GM23338 (cell line): ENCODE data around the gene ZNF730. TPM values are rescaled to one million over a fixed set of nuclear protein-coding genes. Genes with fewer than 3 reads are reported as not detected.

ENCODE experiments used
- ATAC-seq: fragments of 200-7000 bp; cut with Tn5 transposase; 3 replicates; pipeline ENCODE4 v1.9.1; 2020
- DNase-seq: peaks from one replicate; pipeline ENCODE4 v3.0.0-alpha.2; 2015; ENCODE audit warnings: low spot score
- H2AFZ ChIP-seq: fragments of 200-600 bp; sonication (generic); 2 replicates; pipeline ENCODE4 v1.8.0; 2016; ENCODE audit warnings: antibody characterized with exemption, mild to moderate bottlenecking, moderate library complexity
- H3F3A ChIP-seq: fragments of 200-600 bp; sonication (generic); replicated peaks from 2 replicates; pipeline ENCODE4 v1.8.0; 2017; ENCODE audit warnings: antibody characterized with exemption, mixed run types, low read depth
- H3K27ac ChIP-seq: fragments of 200-600 bp; sonication (generic); 2 replicates; pipeline ENCODE4 v1.6.1; 2016; ENCODE audit warnings: low read depth
- H3K27me3 ChIP-seq: fragments of 200-600 bp; sonication (generic); 2 replicates; pipeline ENCODE4 v1.8.0; 2016; ENCODE audit warnings: mild to moderate bottlenecking, mixed run types, moderate library complexity; ENCODE audit not compliant: insufficient read depth
- H3K36me3 ChIP-seq: fragments of 200-600 bp; sonication (generic); 2 replicates; pipeline ENCODE4 v1.8.0; 2016; ENCODE audit warnings: mild to moderate bottlenecking; ENCODE audit not compliant: insufficient read depth
- H3K4me1 ChIP-seq: fragments of 200-600 bp; sonication (generic); 2 replicates; pipeline ENCODE4 v1.8.0; 2016; ENCODE audit warnings: mild to moderate bottlenecking, moderate library complexity; ENCODE audit not compliant: insufficient read depth
- H3K4me2 ChIP-seq: fragments of 200-600 bp; sonication (generic); 2 replicates; pipeline ENCODE4 v1.7.1; 2017; ENCODE audit warnings: mixed run types
- H3K4me3 ChIP-seq: fragments of 200-600 bp; sonication (generic); 2 replicates; pipeline ENCODE4 v1.6.1; 2016; ENCODE audit warnings: mixed run types
- H3K79me2 ChIP-seq: fragments of 200-600 bp; sonication (generic); replicated peaks from 2 replicates; pipeline ENCODE4 v1.8.0; 2017; ENCODE audit warnings: mild to moderate bottlenecking; ENCODE audit not compliant: insufficient read depth
- H3K9me2 ChIP-seq: fragments of 200-600 bp; sonication (generic); 2 replicates; pipeline ENCODE4 v1.8.0; 2017; ENCODE audit not compliant: insufficient read depth
- H4K20me1 ChIP-seq: fragments of 200-600 bp; sonication (generic); replicated peaks from 2 replicates; pipeline ENCODE4 v1.8.0; 2017; ENCODE audit warnings: mild to moderate bottlenecking; ENCODE audit not compliant: insufficient read depth
- H3K27ac Mint-ChIP-seq: 2 replicates; pipeline ENCODE4 v1.8.0; 2020; ENCODE audit warnings: inconsistent platforms, mild to moderate bottlenecking, moderate library complexity, mixed read lengths
- H3K27me3 Mint-ChIP-seq: 3 replicates; pipeline ENCODE4 v1.8.0; 2022; ENCODE audit warnings: low read depth, mild to moderate bottlenecking, moderate library complexity, mixed read lengths, inconsistent platforms; ENCODE audit not compliant: insufficient read depth, poor library complexity
- H3K36me3 Mint-ChIP-seq: 3 replicates; pipeline ENCODE4 v1.8.0; 2021; ENCODE audit warnings: low read depth, mild to moderate bottlenecking, inconsistent platforms, moderate library complexity, mixed read lengths
- H3K4me1 Mint-ChIP-seq: 3 replicates; pipeline ENCODE4 v1.8.0; 2020; ENCODE audit warnings: mild to moderate bottlenecking, inconsistent platforms, mixed read lengths
- H3K4me3 Mint-ChIP-seq: 3 replicates; pipeline ENCODE4 v1.8.0; 2021; ENCODE audit warnings: moderate library complexity, mild to moderate bottlenecking, inconsistent platforms, mixed read lengths
- H3K9me3 Mint-ChIP-seq: 3 replicates; pipeline ENCODE4 v1.8.0; 2020; ENCODE audit warnings: moderate library complexity, mild to moderate bottlenecking, inconsistent platforms, mixed read lengths
- CREB1 ChIP-seq: fragments of 250-450 bp; sonication (Bioruptor Pico); IDR thresholded peaks from 2 replicates; pipeline ENCODE4 v1.5.0; 2020; ENCODE audit warnings: low read depth, mild to moderate bottlenecking, moderate library complexity
- CTCF ChIP-seq, 2 experiments: fragments of 200-600 bp in 1 of 2; sonication (generic) in 1 of 2; conservative IDR thresholded peaks; 2 replicates each; pipeline versions ENCODE4 v1.5.1 to v1.6.1; 2016 to 2017; ENCODE audit warnings: antibody characterized with exemption in 2 of 2, low read depth in 2 of 2, mild to moderate bottlenecking in 2 of 2, moderate library complexity in 1 of 2
- ETS1 ChIP-seq: IDR thresholded peaks from 2 replicates; pipeline ENCODE4 v1.6.1; 2016; ENCODE audit warnings: antibody characterized with exemption
- EZH2 ChIP-seq: fragments of 200-600 bp; sonication (generic); IDR thresholded peaks from one replicate; pipeline ENCODE4 v1.8.0; 2017; ENCODE audit warnings: antibody characterized with exemption, mild to moderate bottlenecking, low read depth; ENCODE audit not compliant: unreplicated experiment
- EZH2phosphoT487 ChIP-seq: fragments of 200-600 bp; sonication (generic); IDR thresholded peaks from one replicate; pipeline ENCODE4 v1.8.1; 2018; ENCODE audit warnings: antibody characterized with exemption; ENCODE audit not compliant: unreplicated experiment
- JUNB ChIP-seq: IDR thresholded peaks from one replicate; pipeline ENCODE4 v1.6.1; 2016; ENCODE audit warnings: antibody characterized with exemption; ENCODE audit not compliant: unreplicated experiment
- NANOG ChIP-seq: IDR thresholded peaks from 2 replicates; pipeline ENCODE4 v1.6.1; 2016; ENCODE audit warnings: antibody characterized with exemption, borderline replicate concordance
- POLR2AphosphoS5 ChIP-seq: IDR thresholded peaks from 2 replicates; pipeline ENCODE4 v1.6.1; 2016; ENCODE audit warnings: antibody characterized with exemption, low read depth
- REST ChIP-seq: IDR thresholded peaks from one replicate; pipeline ENCODE4 v1.6.1; 2018; ENCODE audit warnings: antibody characterized with exemption; ENCODE audit not compliant: unreplicated experiment
- STAT1 ChIP-seq: IDR thresholded peaks from one replicate; pipeline ENCODE4 v1.6.1; 2016; ENCODE audit warnings: antibody characterized with exemption; ENCODE audit not compliant: unreplicated experiment
- ZNF114 ChIP-seq: fragments of 250-450 bp; sonication (Bioruptor Pico); IDR thresholded peaks from 2 replicates; pipeline ENCODE4 v1.5.0; 2020; ENCODE audit warnings: mild to moderate bottlenecking, moderate library complexity
- ZNF331 ChIP-seq: fragments of 250-450 bp; sonication (Bioruptor Pico); IDR thresholded peaks from 2 replicates; pipeline ENCODE4 v1.5.0; 2020; ENCODE audit warnings: low read depth, mild to moderate bottlenecking, moderate library complexity
- ZNF462 ChIP-seq: fragments of 250-450 bp; sonication (Bioruptor Pico); IDR thresholded peaks from 2 replicates; pipeline ENCODE4 v1.5.0; 2020; ENCODE audit warnings: mild to moderate bottlenecking, moderate library complexity
- polyA plus RNA-seq: library from polyadenylated mRNA; unstranded; fragments of >200 nt; fragmentation: Nextera tagmentation; extraction: Ambion mirVana; gene quantifications from 2 replicates; pipeline ENCODE4 v1.2.1, GENCODE V29; 2016
- total RNA-seq: library from RNA; depleted of rRNA; stranded (reverse); fragments of >200 nt; shearing (Covaris generic); gene quantifications from 2 replicates; pipeline ENCODE4 v1.2.3, GENCODE V29; 2014

The ZNF730 gene
- total and polyA plus RNA-seq, 2 experiments from 2014 or later = 22.0 to 41.8 TPM

DNA sequence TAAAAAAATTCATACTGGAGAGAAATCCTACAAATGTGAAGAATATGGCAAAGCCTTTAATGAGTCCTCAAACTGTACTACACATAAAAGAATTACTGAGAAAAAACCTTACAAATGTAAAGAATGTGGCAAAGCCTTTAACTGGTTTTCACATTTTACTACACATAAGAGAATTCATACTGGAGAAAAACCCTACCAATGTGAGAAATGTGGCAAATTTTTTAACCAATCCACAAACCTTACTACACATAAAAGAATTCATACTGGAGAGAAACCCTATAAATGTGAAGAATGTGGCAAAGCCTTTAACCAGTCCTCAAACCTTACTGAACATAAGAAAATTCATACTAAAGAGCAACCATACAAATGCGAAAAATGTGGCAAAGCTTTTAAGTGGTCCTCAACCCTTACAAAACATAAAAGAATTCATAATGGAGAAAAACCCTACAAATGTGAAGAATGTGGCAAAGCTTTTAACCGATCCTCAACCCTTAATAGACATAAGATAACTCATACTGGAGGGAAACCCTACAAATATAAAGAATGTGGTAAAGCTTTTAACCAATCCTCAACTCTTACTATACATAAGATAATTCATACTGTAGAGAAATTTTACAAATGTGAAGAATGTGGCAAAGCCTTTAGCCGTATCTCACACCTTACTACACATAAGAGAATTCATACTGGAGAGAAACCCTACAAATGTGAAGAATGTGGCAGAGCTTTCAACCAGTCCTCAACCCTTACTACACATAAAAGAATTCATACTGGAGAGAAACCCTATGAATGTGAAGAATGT lies 29.0 kb downstream of the ZNF730 start:
- Histone ChIP-seq H4K20me1 (no peaks in the 10 kb centered on the region), H3K4me1 (no peaks in the 10 kb centered on the region), H3K9me2 (no peaks in the 10 kb centered on the region), H2AFZ (no peak overlapping the region), H3K79me2 (no peaks in the 10 kb centered on the region), H3K4me3 (no peak overlapping the region), H3F3A (no peaks in the 10 kb centered on the region), H3K4me2 (no peak overlapping the region), H3K36me3 (peaks cover 68% of the 10 kb centered on the region), H3K27ac (no peak overlapping the region), H3K27me3 (no peaks in the 10 kb centered on the region)
- Mint-ChIP-seq H3K36me3 (peaks cover 86% of the 10 kb centered on the region), H3K4me3 (no peak overlapping the region), H3K9me3 (peaks cover 94% of the 10 kb centered on the region), H3K27me3 (peaks cover 2% of the 10 kb centered on the region), H3K27ac (no peak overlapping the region), H3K4me1 (no peaks in the 10 kb centered on the region)
- TF ChIP-seq NANOG (no peak), CTCF (conservative IDR thresholded peaks at IDR 0.05; ENCODE audit: low read depth in 2 of 2) (no peak), JUNB (no peak), EZH2 (no peak), ZNF114 (CRISPR knock-in tag) (no peak), POLR2AphosphoS5 (no peak), ETS1 (no peak), STAT1 (no peak), ZNF331 (CRISPR knock-in tag) (no peak), EZH2phosphoT487 (no peak), ZNF462 (no peak), REST (no peak), CREB1 (CRISPR knock-in tag) (no peak)
- no peak for DNase-seq
- no peak for ATAC-seq
